Naive thymus-derived CD8-positive, alpha-beta T cell (primary cell): ENCODE measurements around the gene ZNF175. TPM values are rescaled to one million over a fixed set of nuclear protein-coding genes. Genes with fewer than 3 reads are reported as not detected.

Experiments
- ATAC-seq, 2 donors: fragments of 150-1000 bp; cut with Tn5 transposase in 1 of 2; sonication (Bioruptor Pico), chemical (Tn5 transposase) in 1 of 2; 1 replicate in 1 of 2; 2 replicates in 1 of 2; pipeline ENCODE4 v1.10.0; 2021; ENCODE audit warnings: mild to moderate bottlenecking in 2 of 2, moderate library complexity in 2 of 2
- POLR2A ChIA-PET: fragments of 350-600 bp; sonication (Branson Sonifier 250); formaldehyde crosslinking; loops from one replicate; lab custom pipeline; 2021; ENCODE audit warnings: antibody characterized with exemption; lab: Charles Lee
- DNase-seq, 10 donors: peaks; one replicate each; pipeline versions ENCODE4 v3.0.0 to v3.0.0-alpha.2; 2020 to 2022
- H3K27ac Mint-ChIP-seq, 10 donors: one replicate each; pipeline ENCODE4 v1.8.0; 2020 to 2022; ENCODE audit warnings: mild to moderate bottlenecking in 10 of 10, mixed read lengths in 10 of 10, moderate library complexity in 4 of 10, inconsistent platforms in 1 of 10
- H3K27me3 Mint-ChIP-seq, 5 donors: one replicate each; pipeline ENCODE4 v1.8.0; 2021 to 2022; ENCODE audit warnings: mixed read lengths in 5 of 5
- H3K36me3 Mint-ChIP-seq, 3 donors: one replicate each; pipeline ENCODE4 v1.8.0; 2020 to 2022; ENCODE audit warnings: mixed read lengths in 3 of 3, mild to moderate bottlenecking in 2 of 3, inconsistent platforms in 1 of 3
- H3K4me1 Mint-ChIP-seq, 4 donors: one replicate each; pipeline ENCODE4 v1.8.0; 2021 to 2022; ENCODE audit warnings: mixed read lengths in 4 of 4
- H3K4me3 Mint-ChIP-seq, 10 donors: one replicate each; pipeline ENCODE4 v1.8.0; 2020 to 2022; ENCODE audit warnings: mild to moderate bottlenecking in 10 of 10, mixed read lengths in 10 of 10, moderate library complexity in 6 of 10, inconsistent platforms in 1 of 10
- H3K9me3 Mint-ChIP-seq, 9 donors: one replicate each; pipeline ENCODE4 v1.8.0; 2020 to 2022; ENCODE audit warnings: mixed read lengths in 9 of 9, mild to moderate bottlenecking in 3 of 9, inconsistent platforms in 1 of 9, moderate library complexity in 1 of 9
- polyA plus RNA-seq, 3 donors: library from polyadenylated mRNA; unstranded; fragments of 300-500 nt; fragmentation: Illumina TruSeq; gene quantifications; one replicate each; pipeline ENCODE4 v1.2.3, GENCODE V29; 2021
- total RNA-seq, 8 experiments: library from RNA in 2 of 8; stranded (reverse) in 2 of 8; gene quantifications; one replicate each; pipeline ENCODE4 v1.2.3 and lab custom pipeline; 2021 to 2026

ZNF175 gene
- total and polyA plus RNA-seq, 5 experiments from 2014 or later = 1.9 to 21.0 (median 3.7) TPM

DNA sequence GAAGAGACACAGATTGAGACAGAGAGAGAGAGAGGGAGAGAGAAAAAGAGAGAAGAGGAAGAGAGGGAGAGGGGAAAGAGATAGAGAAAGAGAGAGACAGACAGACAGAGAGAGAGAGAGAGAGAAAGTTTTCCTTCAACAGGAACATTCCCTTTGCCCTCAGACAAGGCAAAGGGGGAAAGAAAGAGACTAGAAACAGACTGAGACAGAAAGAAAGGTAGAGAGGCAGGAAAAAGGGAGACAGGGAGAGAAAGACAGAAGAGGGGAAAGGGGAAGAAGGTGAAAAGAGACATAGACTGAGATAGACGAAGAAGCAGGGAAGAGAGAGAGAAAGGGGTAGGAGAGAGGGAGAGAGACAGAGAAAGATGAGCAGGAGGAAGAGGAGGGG lies 18.5 kb upstream of the ZNF175 start:
- H3K4me3 Mint-ChIP-seq = peak overlapping the region in 1 of 10 donors; percentile 8
- peaks cover 41 to 78% (median 52%) of the 10 kb centered on the region in 5 donors for H3K27me3 Mint-ChIP-seq
- H3K4me1 Mint-ChIP-seq = peaks cover 13 to 46% (median 16%) of the 10 kb centered on the region in 4 donors
- H3K9me3 Mint-ChIP-seq = peaks cover 0 to 13% (median 7%) of the 10 kb centered on the region in 9 donors
- POLR2A ChIA-PET = no interaction called here
- DNase-seq (no peak), ATAC-seq (no peak)
- H3K27ac Mint-ChIP-seq = peak overlapping the region in 2 of 10 donors; percentile 35 to 65
- H3K36me3 Mint-ChIP-seq = peaks cover 0 to 15% (median 0%) of the 10 kb centered on the region in 3 donors

DNA sequence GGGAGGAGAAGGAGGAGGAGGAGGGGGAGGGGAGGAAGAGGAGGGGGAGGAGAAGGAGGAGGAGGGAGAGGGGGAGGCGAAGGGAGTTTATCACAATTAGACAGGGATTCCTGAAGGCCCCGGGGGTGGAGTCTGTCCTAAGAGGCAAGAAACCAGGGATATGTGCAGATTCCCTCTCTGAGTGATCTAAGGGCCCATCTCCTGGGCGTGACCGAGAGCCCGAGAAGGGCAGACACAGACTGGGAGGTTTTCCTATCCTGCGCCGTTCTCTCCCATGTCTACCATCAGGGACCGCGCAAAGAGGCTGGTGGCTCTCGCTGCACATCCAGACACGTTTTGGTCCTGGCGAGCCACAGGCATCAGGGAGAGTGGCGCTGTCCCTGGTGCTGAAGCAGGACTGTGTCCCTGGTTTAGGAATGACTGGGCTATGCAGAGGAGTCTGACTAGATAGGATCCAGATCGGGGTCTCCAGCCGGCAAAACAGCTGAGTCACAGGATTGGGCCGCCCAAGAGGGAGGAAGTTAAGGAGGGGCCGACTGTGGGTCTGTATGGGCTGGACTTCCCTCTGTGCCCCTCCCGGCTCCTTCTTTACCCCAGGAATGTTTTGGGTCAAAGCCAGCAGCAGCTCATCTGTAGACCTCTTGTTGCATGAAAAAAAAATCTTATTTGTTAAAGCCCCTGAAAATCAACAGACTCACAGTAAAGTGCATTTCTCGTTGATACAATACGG lies 17.9 kb upstream of the ZNF175 start:
- H3K4me1 Mint-ChIP-seq = peaks cover 13 to 40% (median 16%) of the 10 kb centered on the region in 4 donors
- ATAC-seq = no peak
- peaks cover 0 to 13% (median 7%) of the 10 kb centered on the region in 9 donors for H3K9me3 Mint-ChIP-seq
- DNase-seq = peak in 3 of 10 donors; percentile 17 to 32 (median 20)
- H3K27me3 Mint-ChIP-seq = peaks cover 41 to 73% (median 48%) of the 10 kb centered on the region in 5 donors
- H3K4me3 Mint-ChIP-seq = no peak overlapping the region
- H3K27ac Mint-ChIP-seq = peak overlapping the region in 1 of 10 donors; percentile 35
- POLR2A ChIA-PET = no interaction called here
- peaks cover 0 to 15% (median 0%) of the 10 kb centered on the region in 3 donors for H3K36me3 Mint-ChIP-seq

DNA sequence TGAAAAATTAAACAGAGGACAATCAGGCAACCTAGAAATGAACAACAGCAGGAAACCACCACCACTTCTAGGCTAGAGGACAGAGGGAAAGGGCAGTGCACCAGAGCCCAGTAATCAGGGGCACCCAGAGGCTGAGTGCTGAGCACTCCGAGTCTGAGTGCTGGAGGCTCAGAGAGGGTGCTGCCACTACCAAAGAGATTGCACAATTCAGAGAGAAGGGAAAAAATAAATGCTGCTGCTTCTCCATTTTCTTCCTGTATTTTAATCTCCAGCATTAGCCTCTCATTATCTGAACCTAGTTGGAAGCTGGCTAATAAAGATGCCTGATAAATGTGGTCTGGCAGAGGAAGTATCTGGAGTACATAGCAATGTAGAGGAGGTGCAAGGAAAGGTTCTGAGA lies 11.8 kb upstream of the ZNF175 start:
- POLR2A ChIA-PET = no interaction called here
- Mint-ChIP-seq H3K27ac (no peak overlapping the region), H3K4me1 (no peaks in the 10 kb centered on the region), H3K36me3 (peaks cover 0 to 4% (median 0%) of the 10 kb centered on the region in 3 donors), H3K9me3 (peaks cover 0 to 12% (median 2%) of the 10 kb centered on the region in 9 donors), H3K27me3 (peaks cover 36 to 77% (median 64%) of the 10 kb centered on the region in 5 donors), H3K4me3 (no peak overlapping the region)
- no peak for ATAC-seq
- DNase-seq = no peak

DNA sequence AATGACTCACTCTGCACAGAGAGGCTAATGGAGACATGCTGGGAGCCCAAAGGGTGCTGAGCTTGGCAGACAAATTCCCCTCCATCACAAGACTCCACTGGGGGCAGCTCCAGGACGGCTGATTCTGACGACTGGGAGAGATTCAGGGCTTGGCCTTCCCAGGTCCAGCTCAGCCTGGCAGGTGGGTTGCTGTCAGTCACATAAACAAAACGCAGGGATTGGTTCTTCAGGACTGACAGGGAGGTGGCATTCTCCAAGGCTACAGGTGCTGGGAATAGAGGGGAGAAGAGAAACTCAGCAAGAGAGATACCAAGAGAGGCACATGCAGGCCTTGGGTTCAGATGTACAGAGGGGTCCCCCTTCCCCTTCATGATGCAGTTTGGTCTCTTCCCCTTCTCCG lies 10.7 kb upstream of the ZNF175 start:
- no peak for DNase-seq
- POLR2A ChIA-PET = no interaction called here
- Mint-ChIP-seq H3K4me3 (no peak overlapping the region), H3K4me1 (peaks cover 0 to 3% (median 0%) of the 10 kb centered on the region in 4 donors), H3K36me3 (peaks cover 0 to 4% (median 0%) of the 10 kb centered on the region in 3 donors), H3K27me3 (peaks cover 35 to 78% (median 57%) of the 10 kb centered on the region in 5 donors), H3K9me3 (peaks cover 0 to 7% (median 0%) of the 10 kb centered on the region in 9 donors), H3K27ac (no peak overlapping the region)
- ATAC-seq = no peak

DNA sequence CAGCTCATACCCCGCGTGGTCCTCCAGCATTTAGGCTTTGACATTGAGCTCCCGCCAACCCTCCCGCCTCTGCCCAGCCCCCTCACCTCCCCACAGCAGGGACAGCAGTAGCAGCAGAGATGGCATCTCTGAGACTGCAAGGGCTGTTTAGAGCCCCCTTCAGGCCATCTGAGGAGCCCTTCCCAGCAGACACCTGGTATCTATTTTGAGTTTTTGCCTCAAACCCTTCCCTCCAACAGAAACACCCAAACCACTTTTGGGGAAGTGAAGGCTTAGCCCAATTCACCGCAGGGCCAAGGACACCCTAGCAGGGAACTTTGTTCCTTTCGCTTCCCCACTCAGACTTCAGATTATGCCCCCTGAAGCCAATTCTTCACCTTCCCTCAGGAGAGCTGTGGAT lies 6.3 kb upstream of the ZNF175 start:
- no peak overlapping the region for H3K27ac Mint-ChIP-seq
- H3K9me3 Mint-ChIP-seq = peaks cover 0 to 4% (median 0%) of the 10 kb centered on the region in 9 donors
- peaks cover 0 to 4% (median 2%) of the 10 kb centered on the region in 3 donors for H3K36me3 Mint-ChIP-seq
- ATAC-seq (no peak), DNase-seq (no peak)
- peaks cover 29 to 61% (median 41%) of the 10 kb centered on the region in 5 donors for H3K27me3 Mint-ChIP-seq
- POLR2A ChIA-PET = no interaction called here
- peaks cover 0 to 5% (median 0%) of the 10 kb centered on the region in 4 donors for H3K4me1 Mint-ChIP-seq
- H3K4me3 Mint-ChIP-seq = no peak overlapping the region

DNA sequence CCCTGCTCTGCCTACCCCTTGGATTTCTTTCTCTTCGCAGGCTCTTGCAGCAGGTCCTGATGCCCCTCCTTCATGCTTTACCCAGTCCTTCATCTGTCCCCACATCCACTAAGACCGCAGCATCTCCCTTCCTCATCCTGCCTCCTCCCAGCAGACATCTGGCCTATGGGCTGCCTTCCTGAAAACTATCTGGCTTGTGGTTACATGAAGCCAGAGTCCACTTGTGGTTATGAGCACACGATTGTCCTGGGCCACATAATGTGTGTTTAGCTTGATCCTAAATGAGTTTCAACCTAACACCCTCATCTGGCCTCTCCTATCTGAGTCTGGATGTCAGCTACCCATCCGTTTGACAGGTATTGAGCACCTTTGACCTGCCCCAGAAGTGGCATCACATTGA lies 5.5 kb upstream of the ZNF175 start:
- Mint-ChIP-seq H3K4me1 (peaks cover 2 to 7% (median 3%) of the 10 kb centered on the region in 4 donors), H3K9me3 (peaks cover 0 to 4% (median 0%) of the 10 kb centered on the region in 9 donors), H3K27ac (no peak overlapping the region), H3K36me3 (peaks cover 0 to 4% (median 2%) of the 10 kb centered on the region in 3 donors), H3K4me3 (no peak overlapping the region), H3K27me3 (peaks cover 27 to 54% (median 35%) of the 10 kb centered on the region in 5 donors)
- DNase-seq (no peak), ATAC-seq (no peak)
- POLR2A ChIA-PET = no interaction called here

DNA sequence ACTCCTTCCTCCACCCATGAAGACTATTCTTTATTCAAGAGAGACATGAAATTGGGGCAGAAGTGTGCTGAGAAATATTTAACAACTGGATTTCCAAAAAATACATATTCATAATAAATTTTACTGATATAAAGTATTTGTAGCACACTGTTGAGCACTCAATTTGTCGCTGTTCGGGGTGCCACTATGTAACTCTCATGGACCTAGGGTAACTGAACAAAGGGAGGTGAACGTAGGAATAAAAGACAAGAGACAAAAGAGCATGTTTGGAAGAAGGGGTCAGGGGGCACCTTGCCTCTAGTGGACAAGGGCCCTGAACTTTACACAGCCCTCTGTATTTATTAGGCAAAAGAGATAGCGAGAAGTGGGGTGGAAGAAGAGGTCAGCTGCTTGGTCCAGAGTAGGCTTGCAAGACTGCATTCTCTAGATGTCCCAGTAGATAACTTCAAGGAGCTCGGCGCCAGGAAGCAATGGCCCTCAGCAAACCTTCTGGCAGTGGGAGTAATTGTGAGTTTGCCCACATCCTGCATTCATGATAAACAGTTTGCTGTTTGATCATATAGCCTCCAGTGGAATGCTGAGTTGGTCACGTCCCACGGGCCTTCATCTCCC lies 4.5 kb upstream of the ZNF175 start:
- POLR2A ChIA-PET = no interaction called here
- no peak for DNase-seq
- Mint-ChIP-seq H3K4me1 (peaks cover 8 to 16% (median 13%) of the 10 kb centered on the region in 4 donors), H3K27ac (no peak overlapping the region), H3K27me3 (peaks cover 21 to 45% (median 26%) of the 10 kb centered on the region in 5 donors), H3K9me3 (peaks cover 0 to 6% (median 0%) of the 10 kb centered on the region in 9 donors), H3K4me3 (no peak overlapping the region), H3K36me3 (peaks cover 2 to 4% (median 2%) of the 10 kb centered on the region in 3 donors)
- no peak for ATAC-seq

DNA sequence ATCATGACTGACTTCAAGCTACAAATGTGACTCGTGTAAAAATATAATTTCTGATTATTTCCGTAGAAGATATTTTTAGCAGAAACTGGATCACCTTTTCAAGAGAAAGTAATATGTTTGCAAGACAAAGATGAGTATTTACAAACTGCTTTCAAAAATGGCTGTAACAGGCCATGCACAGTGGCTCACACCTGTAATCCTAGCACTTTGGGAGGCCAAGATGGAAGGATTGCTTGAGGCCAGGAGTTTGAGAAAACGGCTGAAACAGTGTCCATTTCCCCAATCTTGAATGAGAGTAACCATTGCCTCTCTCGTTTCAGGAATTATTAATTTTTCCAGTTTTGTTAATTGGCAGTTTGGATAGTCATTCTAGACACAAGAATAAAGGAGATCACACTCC lies 3.5 kb upstream of the ZNF175 start:
- Mint-ChIP-seq H3K27me3 (peaks cover 20 to 38% (median 22%) of the 10 kb centered on the region in 5 donors), H3K27ac (no peak overlapping the region), H3K36me3 (peaks cover 2 to 7% (median 6%) of the 10 kb centered on the region in 3 donors), H3K4me3 (peak overlapping the region in 1 of 10 donors; percentile 14), H3K4me1 (peaks cover 17 to 26% (median 23%) of the 10 kb centered on the region in 4 donors), H3K9me3 (peaks cover 0 to 6% (median 0%) of the 10 kb centered on the region in 9 donors)
- DNase-seq (no peak), ATAC-seq (no peak)
- POLR2A ChIA-PET = no interaction called here

DNA sequence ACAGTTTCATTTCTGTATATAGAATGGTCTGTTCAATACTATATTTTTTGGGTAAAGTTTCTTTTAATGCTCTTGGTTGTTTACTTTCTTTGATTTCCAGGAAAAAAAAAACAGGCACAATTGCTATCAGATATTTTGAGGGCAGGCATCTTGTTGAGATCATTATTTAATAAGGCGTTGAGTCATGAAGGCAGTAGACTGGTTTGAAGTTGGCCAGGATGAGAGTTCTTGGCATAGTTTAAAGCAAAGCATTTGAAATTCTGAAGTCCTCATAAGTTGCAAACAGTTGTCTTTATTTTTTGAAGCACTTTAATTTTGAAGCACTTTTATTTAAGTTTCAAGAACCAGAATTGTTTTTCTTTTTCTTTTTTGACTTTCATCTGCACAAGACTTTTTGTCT lies 2.6 kb upstream of the ZNF175 start:
- POLR2A ChIA-PET = no interaction called here
- no peak overlapping the region for H3K4me3 Mint-ChIP-seq

DNA sequence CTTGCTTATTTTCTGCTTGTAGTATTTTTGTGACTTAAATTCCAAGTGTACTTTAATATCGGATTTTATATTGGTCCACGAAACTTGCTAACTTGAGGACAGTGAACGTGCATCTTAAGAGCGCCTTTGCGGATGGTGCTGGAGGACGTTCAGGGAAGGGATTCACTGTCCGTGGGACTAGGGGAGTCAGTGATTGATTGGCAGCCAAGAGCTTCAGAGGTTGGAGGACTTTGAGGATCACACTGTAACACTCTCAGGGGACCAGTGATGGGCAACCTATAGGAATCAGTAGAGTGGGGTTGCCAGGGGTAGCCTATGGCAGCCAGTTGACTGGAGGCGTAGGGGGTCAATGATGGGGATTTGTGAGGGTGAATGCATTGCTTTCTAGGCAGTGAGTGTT lies 516 bp downstream of the ZNF175 start:
- peaks cover 0 to 4% (median 0%) of the 10 kb centered on the region in 9 donors for H3K9me3 Mint-ChIP-seq
- H3K4me3 Mint-ChIP-seq = peak overlapping the region; percentile 96 to 100 (median 98)
- POLR2A ChIA-PET = interaction anchor here (1.7 kb wide), 1 partner anchor 132 kb away, joined by 4 read pairs; no protein-coding TSS in a partner anchor
- H3K27ac Mint-ChIP-seq = peak overlapping the region in 9 of 10 donors; percentile 26 to 92 (median 91)
- DNase-seq = peak in 1 of 10 donors; percentile 6
- H3K27me3 Mint-ChIP-seq = peaks cover 0 to 10% (median 1%) of the 10 kb centered on the region in 5 donors
- H3K36me3 Mint-ChIP-seq = peaks cover 17 to 35% (median 34%) of the 10 kb centered on the region in 3 donors
- peaks cover 26 to 40% (median 35%) of the 10 kb centered on the region in 4 donors for H3K4me1 Mint-ChIP-seq
- ATAC-seq = peak in 1 of 2 donors; percentile 4

More for the DNA sequence above, 2.6 kb upstream of the ZNF175 start:
- DNase-seq (no peak), ATAC-seq (no peak)
- Mint-ChIP-seq H3K36me3 (peaks cover 8 to 12% (median 8%) of the 10 kb centered on the region in 3 donors), H3K9me3 (peaks cover 0 to 5% (median 0%) of the 10 kb centered on the region in 9 donors), H3K27me3 (peaks cover 20 to 31% (median 22%) of the 10 kb centered on the region in 5 donors), H3K4me1 (peaks cover 21 to 33% (median 27%) of the 10 kb centered on the region in 4 donors), H3K27ac (no peak overlapping the region)

DNA sequence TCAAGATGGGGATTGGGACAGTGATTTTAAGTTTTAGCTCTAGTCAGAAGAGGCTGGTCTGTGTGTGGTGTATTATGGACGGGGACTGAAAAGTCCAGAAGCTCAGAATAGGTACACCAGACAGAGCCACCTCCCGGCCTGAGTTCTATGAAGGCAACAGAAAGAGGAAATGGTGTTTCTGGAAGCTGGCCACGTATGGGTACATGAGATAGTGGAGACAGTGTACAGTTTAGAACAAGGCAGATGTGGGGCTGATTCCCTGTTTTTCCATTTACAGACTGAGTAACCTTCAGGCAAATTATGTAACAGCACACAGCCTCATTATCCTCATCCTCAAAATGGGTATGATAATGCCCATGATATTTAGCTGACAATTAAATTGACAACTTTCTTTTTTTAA lies 1.3 kb downstream of the ZNF175 start:
- H3K36me3 Mint-ChIP-seq = peaks cover 23 to 42% (median 42%) of the 10 kb centered on the region in 3 donors
- peaks cover 27 to 41% (median 36%) of the 10 kb centered on the region in 4 donors for H3K4me1 Mint-ChIP-seq
- DNase-seq = no peak
- no peak for ATAC-seq
- H3K27ac Mint-ChIP-seq = peak overlapping the region in 4 of 10 donors; percentile 32 to 92 (median 63)
- peaks cover 0 to 4% (median 0%) of the 10 kb centered on the region in 9 donors for H3K9me3 Mint-ChIP-seq
- peak overlapping the region in 9 of 10 donors; percentile 96 to 100 (median 99) for H3K4me3 Mint-ChIP-seq
- H3K27me3 Mint-ChIP-seq = peaks cover 0 to 7% (median 0%) of the 10 kb centered on the region in 5 donors
- POLR2A ChIA-PET = interaction anchor here (0.6 kb wide), 1 partner anchor 132 kb away, joined by 3 read pairs; no protein-coding TSS in a partner anchor

DNA sequence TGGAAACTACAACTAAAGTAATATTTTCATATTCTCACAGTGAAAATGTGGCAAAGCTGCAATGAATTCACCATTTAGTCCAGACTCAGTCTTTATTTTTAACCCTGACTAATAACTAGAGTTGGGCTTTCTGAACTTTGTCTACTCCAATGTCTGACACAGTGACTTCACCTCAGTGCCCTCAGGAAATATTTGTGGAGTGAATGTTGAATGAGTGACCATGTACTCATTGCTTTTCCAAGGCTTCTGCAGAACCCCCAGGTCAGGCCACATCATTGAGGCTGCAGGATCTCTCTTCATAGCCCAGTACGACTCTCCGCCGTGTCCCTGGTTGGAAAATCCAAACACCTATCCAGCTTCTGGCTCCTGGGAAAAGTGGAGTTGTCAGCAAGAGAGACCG lies 1.8 kb downstream of the ZNF175 start:
- peak overlapping the region in 2 of 10 donors; percentile 4 to 96 for H3K4me3 Mint-ChIP-seq
- ATAC-seq (no peak), DNase-seq (no peak)
- no peak overlapping the region for H3K27ac Mint-ChIP-seq
- H3K27me3 Mint-ChIP-seq = peaks cover 0 to 6% (median 0%) of the 10 kb centered on the region in 5 donors
- H3K9me3 Mint-ChIP-seq = peaks cover 0 to 4% (median 0%) of the 10 kb centered on the region in 9 donors
- POLR2A ChIA-PET = interaction anchor here (0.6 kb wide), 1 partner anchor 132 kb away, joined by 3 read pairs; no protein-coding TSS in a partner anchor
- H3K4me1 Mint-ChIP-seq = peaks cover 27 to 41% (median 36%) of the 10 kb centered on the region in 4 donors
- peaks cover 23 to 46% (median 45%) of the 10 kb centered on the region in 3 donors for H3K36me3 Mint-ChIP-seq
